ENCODE data around the gene LKAAEAR1. TPM values are rescaled to one million over a fixed set of nuclear protein-coding genes. Genes with fewer than 3 reads are reported as not detected.

The LKAAEAR1 gene
- total RNA-seq, 6 donors from 2014 or later: 1.3 to 7.8 (median 4.9) TPM; not detected in 2

DNA sequence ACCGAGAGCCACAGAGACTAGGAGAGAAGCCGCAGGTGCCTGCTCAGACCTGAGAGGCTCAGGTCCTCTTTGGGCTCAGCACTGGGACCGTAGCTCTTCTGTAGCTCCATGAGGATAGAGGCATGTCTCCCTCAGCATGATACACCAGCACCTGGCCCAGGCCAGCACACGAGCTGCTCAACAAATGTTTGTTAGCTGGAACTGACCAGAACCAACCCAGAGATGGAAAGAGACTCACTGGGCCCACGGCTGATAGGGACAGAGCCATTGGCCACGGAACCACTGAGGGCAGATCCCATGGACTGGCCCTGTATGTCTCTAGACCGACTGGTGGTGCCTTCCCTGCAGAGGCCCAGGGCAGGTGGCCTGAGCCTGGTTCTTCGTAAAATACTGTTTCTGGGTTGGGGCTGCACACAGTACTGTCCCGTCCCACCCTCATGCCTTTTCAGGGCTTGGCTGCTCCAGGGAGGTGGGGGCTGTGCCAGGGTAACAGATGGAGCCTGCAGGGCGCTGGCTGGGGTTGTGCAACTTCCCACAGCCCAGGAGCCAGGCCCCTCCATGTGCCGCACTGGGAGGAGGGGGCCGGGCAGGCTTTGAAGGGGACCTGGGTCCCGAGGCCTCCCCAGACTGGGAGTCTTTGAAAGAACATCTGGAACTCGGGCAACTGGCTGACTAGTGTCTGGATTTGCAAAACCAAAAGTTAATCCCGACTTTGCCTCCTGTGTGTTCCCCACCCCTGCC lies 43.0 kb downstream of the LKAAEAR1 start:
- Histone ChIP-seq H3K9me3 (no peaks in the 10 kb centered on the region), H3K27ac (peak overlapping the region in 3 of 4 donors; percentile 77 to 89 (median 88)), H3K27me3 (peaks cover 0 to 31% (median 12%) of the 10 kb centered on the region in 4 donors), H3K4me3 (peak overlapping the region in 3 of 4 donors; percentile 43 to 51 (median 51)), H3K36me3 (peaks cover 0 to 1% (median 0%) of the 10 kb centered on the region in 4 donors), H3K4me1 (peaks cover 45 to 71% (median 55%) of the 10 kb centered on the region in 4 donors)
- ATAC-seq (ENCODE audit: low FRiP score in 2 of 2): no peak
- DNase-seq: no peak
- TF ChIP-seq POLR2A (IDR thresholded peaks at IDR 0.05): no peak
- no peak for TF ChIP-seq CTCF (IDR thresholded peaks at IDR 0.05)
- no peak for TF ChIP-seq EP300 (IDR thresholded peaks at IDR 0.05)
- no peak for TF ChIP-seq POLR2AphosphoS5 (IDR thresholded peaks at IDR 0.05)
- WGBS, 2 donors: 30 to 54% methylated on average over 2 to 13 of the region's 15 CpGs

GRCh38 chr20:64040231-64041039 lies 43.8 kb downstream of the LKAAEAR1 start:
- TF ChIP-seq POLR2AphosphoS5 (IDR thresholded peaks at IDR 0.05) (no peak), POLR2A (IDR thresholded peaks at IDR 0.05) (no peak), EP300 (IDR thresholded peaks at IDR 0.05) (no peak), CTCF (IDR thresholded peaks at IDR 0.05) (no peak)
- Histone ChIP-seq H3K4me3 (no peak overlapping the region), H3K36me3 (peaks cover 0 to 2% (median 0%) of the 10 kb centered on the region in 4 donors), H3K27me3 (peaks cover 0 to 31% (median 12%) of the 10 kb centered on the region in 4 donors), H3K4me1 (peaks cover 45 to 70% (median 55%) of the 10 kb centered on the region in 4 donors), H3K27ac (peak overlapping the region in 3 of 4 donors; percentile 72 to 89 (median 88)), H3K9me3 (no peaks in the 10 kb centered on the region)
- DNase-seq (peak in 1 of 2 donors; percentile 38), ATAC-seq (ENCODE audit: low FRiP score in 2 of 2) (no peak)
- 53 to 62% methylated on average over 6 to 12 of the region's 12 CpGs for WGBS, 2 donors

DNA sequence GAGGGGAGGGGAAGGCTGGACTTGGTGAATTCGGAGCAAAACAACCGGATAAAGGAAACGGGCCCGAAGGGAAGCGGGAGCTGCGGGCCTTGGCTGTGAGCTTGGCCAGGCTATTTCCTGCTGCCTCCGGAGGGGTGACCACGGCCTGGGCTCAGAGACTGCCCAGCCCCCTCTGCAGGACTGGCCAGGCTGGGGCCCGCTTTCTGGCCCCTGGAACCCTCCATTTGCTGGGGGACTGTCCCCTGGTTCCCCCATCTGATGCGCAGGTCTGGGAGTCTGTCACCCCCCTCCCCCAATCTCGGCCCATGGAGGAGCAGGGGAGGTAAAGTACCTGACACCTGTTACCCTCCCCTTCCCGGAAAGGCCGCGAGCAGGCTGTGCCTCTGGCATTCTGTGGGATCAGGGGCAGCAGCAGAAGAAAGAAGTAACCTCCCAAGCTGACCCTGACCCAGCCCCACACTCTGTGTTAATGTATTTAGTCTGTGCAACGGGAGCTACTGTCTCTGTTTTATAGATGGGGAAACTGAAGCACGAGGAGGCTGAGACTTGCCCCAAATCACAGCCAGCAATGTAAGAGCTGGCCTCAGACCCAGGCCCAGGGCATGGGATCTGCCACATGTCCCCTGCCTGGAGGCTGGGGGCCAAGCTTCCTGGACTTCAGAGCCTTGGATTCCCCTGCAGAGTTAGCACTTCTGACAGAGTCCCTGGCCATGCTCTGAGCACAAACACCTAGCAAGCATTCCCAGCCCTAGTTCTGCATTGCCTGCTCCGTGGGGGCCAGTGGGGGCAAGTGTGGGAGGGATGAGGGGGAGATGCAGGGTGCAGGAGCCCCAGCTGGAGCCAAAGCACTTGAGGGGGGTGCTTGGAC lies 44.7 kb downstream of the LKAAEAR1 start:
- no peak for TF ChIP-seq EP300 (IDR thresholded peaks at IDR 0.05)
- peak in 1 of 2 donors; percentile 57 for TF ChIP-seq POLR2AphosphoS5 (IDR thresholded peaks at IDR 0.05)
- no peak for TF ChIP-seq CTCF (IDR thresholded peaks at IDR 0.05)
- TF ChIP-seq POLR2A (IDR thresholded peaks at IDR 0.05): no peak
- Histone ChIP-seq H3K27ac (peak overlapping the region; percentile 41 to 89 (median 80)), H3K4me3 (peak overlapping the region in 3 of 4 donors; percentile 49 to 58 (median 53)), H3K27me3 (peaks cover 0 to 31% (median 12%) of the 10 kb centered on the region in 4 donors), H3K4me1 (peaks cover 45 to 61% (median 51%) of the 10 kb centered on the region in 4 donors), H3K9me3 (no peaks in the 10 kb centered on the region), H3K36me3 (peaks cover 0 to 11% (median 4%) of the 10 kb centered on the region in 4 donors)
- ATAC-seq (ENCODE audit: low FRiP score in 2 of 2) (peak; percentile 25 to 38), DNase-seq (no peak)
- 13 to 20% methylated on average over 14 to 16 of the region's 17 CpGs for WGBS, 2 donors

DNA sequence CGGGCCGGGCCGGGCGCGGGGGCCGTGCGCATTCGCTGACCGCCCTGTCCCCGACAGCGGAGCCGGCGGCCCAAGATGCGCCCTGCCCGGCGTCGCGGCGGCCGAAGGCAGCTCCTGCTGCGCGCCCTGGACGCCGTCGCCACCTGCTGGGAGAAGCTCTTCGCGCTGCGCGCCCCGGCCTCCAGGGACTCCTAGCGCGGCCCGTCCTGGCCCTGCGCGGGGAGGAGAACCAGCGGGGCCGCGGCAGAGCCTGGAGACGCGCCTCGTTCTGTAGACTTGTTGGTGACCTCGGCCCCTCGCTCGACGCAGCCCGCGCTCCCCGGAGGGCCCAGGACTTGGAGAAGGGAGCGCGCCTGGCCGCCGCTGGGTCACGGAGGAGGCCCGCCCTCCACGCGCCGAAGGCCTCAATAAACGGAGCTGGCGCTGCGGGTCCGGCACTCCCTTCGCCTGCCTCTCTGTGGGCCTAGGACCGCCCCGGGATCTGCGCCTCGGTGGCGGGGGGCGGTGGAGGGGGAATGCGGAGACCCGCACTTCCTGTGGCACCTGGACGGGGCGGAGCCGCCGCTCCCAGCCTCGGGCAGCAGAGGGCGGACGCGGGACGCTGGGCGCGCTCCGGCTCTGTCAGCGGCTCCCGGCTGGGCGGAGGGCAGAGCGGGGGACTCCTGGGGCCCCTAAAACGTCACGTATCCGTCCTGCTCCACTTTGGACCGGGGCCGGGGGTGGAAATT lies 45.5 kb downstream of the LKAAEAR1 start:
- Histone ChIP-seq H3K27me3 (peaks cover 0 to 31% (median 12%) of the 10 kb centered on the region in 4 donors), H3K4me3 (peak overlapping the region; percentile 11 to 58 (median 51)), H3K36me3 (peaks cover 0 to 19% (median 10%) of the 10 kb centered on the region in 4 donors), H3K4me1 (peaks cover 45 to 54% (median 49%) of the 10 kb centered on the region in 4 donors), H3K9me3 (no peaks in the 10 kb centered on the region), H3K27ac (peak overlapping the region; percentile 41 to 89 (median 80))
- ATAC-seq (ENCODE audit: low FRiP score in 2 of 2) (peak; percentile 88), DNase-seq (peak; percentile 75 to 96)
- WGBS, 2 donors: 0 to 1% methylated on average over 7 to 21 of the region's 91 CpGs
- TF ChIP-seq EP300 (IDR thresholded peaks at IDR 0.05) (no peak), CTCF (IDR thresholded peaks at IDR 0.05) (peak; percentile 80 to 82 (median 82)), POLR2A (IDR thresholded peaks at IDR 0.05) (peak in 1 of 4 donors; percentile 19)
